Endothelial cell of umbilical vein (primary cell): ENCODE data around the gene INHA. TPM values are rescaled to one million over a fixed set of nuclear protein-coding genes. Genes with fewer than 3 reads are reported as not detected.

Source experiments
- BruUV-seq: library from RNA; stranded (reverse); fragments of 400-500 nt; replicated peaks from 2 replicates; lab custom pipeline; 2021; lab: Mats Ljungman, UMichigan
- CTCF ChIA-PET: fragments of 300-600, 350-600 bp; sonication (Branson Sonifier 250); formaldehyde crosslinking; loops from one replicate; lab custom pipeline; 2021; ENCODE audit warnings: antibody characterized with exemption, inconsistent platforms; lab: Charles Lee
- POLR2A ChIA-PET: fragments of 300-600, 350-600 bp; sonication (Branson Sonifier 250); formaldehyde crosslinking; loops from one replicate; lab custom pipeline; 2021; ENCODE audit warnings: antibody characterized with exemption, inconsistent platforms; lab: Charles Lee
- DNase-seq: peaks from one replicate; pipeline ENCODE4 v3.0.0-alpha.2; 2011; ENCODE audit warnings: low read depth, low spot score
- FAIRE-seq: peaks from 2 replicates; lab custom pipeline; 2011; peaks lifted over from hg19 to GRCh38; lab: Jason Lieb, UNC
- H2AFZ ChIP-seq: 2 replicates; pipeline ENCODE4 v1.6.0; 2012; ENCODE audit warnings: low read depth, low read length, control low read depth, inconsistent platforms
- H3K27ac ChIP-seq: 2 replicates; pipeline ENCODE4 v1.5.1; 2011; ENCODE audit warnings: low read depth, mild to moderate bottlenecking, control low read depth, low read length, moderate library complexity; ENCODE audit not compliant: insufficient read depth
- H3K27me3 ChIP-seq, 2 experiments: 2 replicates each; pipeline versions ENCODE4 v1.6.0 to v1.6.1; 2011; ENCODE audit warnings: low read length in 2 of 2, mixed read lengths in 1 of 2; ENCODE audit not compliant: control insufficient read depth in 2 of 2, insufficient read depth in 2 of 2
- H3K36me3 ChIP-seq, 2 experiments: 2 replicates in 1 of 2; 3 replicates in 1 of 2; pipeline ENCODE4 v1.5.1; 2011; ENCODE audit warnings: low read length in 2 of 2, mild to moderate bottlenecking in 1 of 2, moderate library complexity in 1 of 2; ENCODE audit not compliant: control insufficient read depth in 2 of 2, insufficient read depth in 2 of 2; ENCODE audit errors: extremely low read depth in 1 of 2
- H3K4me1 ChIP-seq: 3 replicates; pipeline ENCODE4 v1.5.1; 2011; ENCODE audit warnings: mild to moderate bottlenecking, low read length; ENCODE audit not compliant: control insufficient read depth, insufficient read depth; ENCODE audit errors: extremely low read depth
- H3K4me2 ChIP-seq: 2 replicates; pipeline ENCODE4 v1.6.1; 2011; ENCODE audit warnings: low read length, control low read depth, mixed read lengths; ENCODE audit not compliant: insufficient read depth
- H3K4me3 ChIP-seq, 3 experiments: fragments of 200-600 bp in 1 of 3; sonication (generic), shearing (Covaris generic) in 1 of 3; replicated peaks in 1 of 3; 2 replicates each; pipeline ENCODE4 v1.5.1; 2011 to 2016; ENCODE audit warnings: control low read depth in 3 of 3, low read length in 3 of 3, mild to moderate bottlenecking in 2 of 3, inconsistent platforms in 1 of 3, low read depth in 1 of 3, moderate library complexity in 1 of 3; ENCODE audit not compliant: insufficient read depth in 1 of 3
- H3K79me2 ChIP-seq: 2 replicates; pipeline ENCODE4 v1.6.0; 2012; ENCODE audit warnings: low read length, inconsistent platforms; ENCODE audit not compliant: control insufficient read depth, insufficient read depth
- H3K9ac ChIP-seq: replicated peaks from 2 replicates; pipeline ENCODE3; 2011; ENCODE audit warnings: low read length, control low read depth; ENCODE audit not compliant: insufficient read depth; ENCODE audit errors: extremely low read depth
- H3K9me1 ChIP-seq: replicated peaks from 3 replicates; pipeline ENCODE4 v1.6.0; 2011; ENCODE audit warnings: mild to moderate bottlenecking, low read length; ENCODE audit not compliant: control insufficient read depth, insufficient read depth; ENCODE audit errors: extremely low read depth
- H3K9me3 ChIP-seq: replicated peaks from 2 replicates; pipeline ENCODE4 v1.5.1; 2012; ENCODE audit warnings: low read length, inconsistent platforms; ENCODE audit not compliant: control insufficient read depth, insufficient read depth
- H4K20me1 ChIP-seq: replicated peaks from 2 replicates; pipeline ENCODE3; 2011; ENCODE audit warnings: mild to moderate bottlenecking, low read length; ENCODE audit not compliant: control insufficient read depth, insufficient read depth; ENCODE audit errors: extremely low read depth
- CTCF ChIP-seq, 2 donors: IDR thresholded peaks; 1 replicate in 1 of 2; 2 replicates in 1 of 2; pipeline ENCODE4 v1.5.1; 2011; ENCODE audit warnings: low read length in 2 of 2, mild to moderate bottlenecking in 2 of 2, moderate library complexity in 2 of 2, control low read depth in 1 of 2, inconsistent platforms in 1 of 2, low read depth in 1 of 2; ENCODE audit not compliant: insufficient read depth in 1 of 2; ENCODE audit errors: extremely low read depth in 1 of 2
- EZH2 ChIP-seq: IDR thresholded peaks from 2 replicates; pipeline ENCODE4 v1.6.1; 2012; ENCODE audit warnings: borderline replicate concordance, low read depth, mild to moderate bottlenecking, moderate library complexity, low read length, inconsistent platforms; ENCODE audit not compliant: severe bottlenecking
- FOS ChIP-seq: IDR thresholded peaks from 2 replicates; pipeline ENCODE4 v1.6.1; 2011; ENCODE audit warnings: mild to moderate bottlenecking, low read length, moderate library complexity, borderline replicate concordance; ENCODE audit not compliant: insufficient read depth
- GATA2 ChIP-seq: IDR thresholded peaks from 2 replicates; pipeline ENCODE4 v1.7.0; 2011; ENCODE audit warnings: low read depth, mild to moderate bottlenecking, moderate library complexity, mixed read lengths, low read length; ENCODE audit not compliant: insufficient read length, insufficient read depth
- JUN ChIP-seq: IDR thresholded peaks from 2 replicates; pipeline ENCODE4 v1.6.1; 2011; ENCODE audit warnings: borderline replicate concordance, low read depth; ENCODE audit not compliant: insufficient read length, insufficient read depth
- MAX ChIP-seq: IDR thresholded peaks from 2 replicates; pipeline ENCODE4 v1.6.1; 2011; ENCODE audit not compliant: insufficient read depth, insufficient read length
- POLR2A ChIP-seq: IDR thresholded peaks from 2 replicates; pipeline ENCODE4 v1.6.1; 2012; ENCODE audit warnings: low read depth, mild to moderate bottlenecking, control low read depth, low read length
- POLR2AphosphoS5 ChIP-seq: IDR thresholded peaks from 2 replicates; pipeline ENCODE4 v1.6.1; 2012; ENCODE audit warnings: low read depth, mild to moderate bottlenecking, control low read depth, low read length, moderate library complexity; ENCODE audit not compliant: insufficient read depth
- dilution Hi-C: fragments of 300-500 bp; cut with MboI; formaldehyde crosslinking; loops from one replicate; pipeline ENCODE4 v1.15.0; 2019; ENCODE audit warnings: low sequenced_read_pairs; ENCODE audit not compliant: extremely low pct_ligation_motif_present
- intact Hi-C: fragments of 100-400 bp; cut with micrococcal nuclease; formaldehyde crosslinking; loops from one replicate; pipeline ENCODE4 v1.10.0; 2022
- polyA plus RNA-seq, 4 experiments: library from polyadenylated mRNA; depleted of rRNA in 3 of 4; stranded (reverse) in 3 of 4; unstranded in 1 of 4; fragments of >200 nt; gene quantifications; 2 replicates each; pipeline versions ENCODE4 v1.2.1 to v1.2.3, GENCODE V29; 2011 to 2012; ENCODE audit warnings: missing spikeins in 1 of 4
- total RNA-seq: library from RNA; stranded (reverse); gene quantifications from 2 replicates; pipeline ENCODE4 v1.2.3, GENCODE V29; 2021

INHA gene
- total and polyA plus RNA-seq, 2 donors (not counting 3 experiments of a cell fraction or from before 2014, with no cell fraction given) = 0.06 TPM; not detected in 1

- Histone ChIP-seq H3K4me2 (no peak overlapping the region), H3K27ac (no peak overlapping the region), H3K79me2 (no peaks in the 10 kb centered on the region), H4K20me1 (no peaks in the 10 kb centered on the region), H3K9me1 (no peaks in the 10 kb centered on the region), H3K27me3 (peaks cover 2 to 7% of the 10 kb centered on the region in 2 experiments), H3K4me1 (no peaks in the 10 kb centered on the region), H3K9ac (no peak overlapping the region), H3K9me3 (no peaks in the 10 kb centered on the region), H3K4me3 (no peak overlapping the region), H2AFZ (no peak overlapping the region), H3K36me3 (no peaks in the 10 kb centered on the region)
- FAIRE-seq (no peak), DNase-seq (no peak)
- TF ChIP-seq GATA2 = no peak
- TF ChIP-seq EZH2 = no peak
- TF ChIP-seq FOS = no peak
- no peak for TF ChIP-seq POLR2AphosphoS5
- TF ChIP-seq POLR2A = no peak
- TF ChIP-seq JUN = no peak
- no peak for TF ChIP-seq MAX
- TF ChIP-seq CTCF (IDR thresholded peaks at IDR 0.05; ENCODE audit: extremely low read depth in 1 of 2, insufficient read depth in 1 of 2, low read depth in 1 of 2, low read length in 2 of 2) = no peak
- BruUV-seq = no TSS peak
- ChIA-PET POLR2A (no interaction called here), CTCF (interaction anchor here (1.0 to 1.3 kb wide), 3 partner anchors 13 to 18 kb away, joined by 3 to 5 read pairs (median 3); partner anchors contain the start of gene OBSL1)
- intact Hi-C loops (no loop called here), dilution Hi-C loops (no loop called here)
These were observed 14.0 kb upstream of the INHA start for GRCh38 chr2:219557791-219558785.
